ENCODE data around the gene LYPD8. TPM values are rescaled to one million over a fixed set of nuclear protein-coding genes. Genes with fewer than 3 reads are reported as not detected.

The LYPD8 gene
- total RNA-seq, 1 donor from 2014 or later: not detected

DNA sequence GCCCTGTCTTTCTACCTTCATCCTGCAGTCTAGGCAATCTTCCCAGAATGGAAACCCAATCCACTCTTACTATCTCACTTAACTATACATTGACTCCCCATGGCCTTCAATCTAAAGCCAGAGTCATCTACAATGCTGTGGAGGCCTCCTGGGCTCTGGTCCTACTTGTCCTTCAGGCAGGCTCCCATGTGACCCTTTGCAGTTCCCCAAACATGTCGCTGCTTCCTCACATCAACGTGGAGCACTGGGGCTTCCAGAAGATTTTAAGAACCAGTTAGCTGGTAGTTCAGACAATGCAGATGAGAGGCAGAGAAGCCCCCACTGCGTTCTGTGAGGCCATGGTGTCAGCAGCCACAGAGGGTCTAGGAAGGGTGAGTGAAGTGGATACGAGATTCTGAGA is 18.6 kb downstream of the LYPD8 start:
- TF ChIP-seq, protein P1, sequence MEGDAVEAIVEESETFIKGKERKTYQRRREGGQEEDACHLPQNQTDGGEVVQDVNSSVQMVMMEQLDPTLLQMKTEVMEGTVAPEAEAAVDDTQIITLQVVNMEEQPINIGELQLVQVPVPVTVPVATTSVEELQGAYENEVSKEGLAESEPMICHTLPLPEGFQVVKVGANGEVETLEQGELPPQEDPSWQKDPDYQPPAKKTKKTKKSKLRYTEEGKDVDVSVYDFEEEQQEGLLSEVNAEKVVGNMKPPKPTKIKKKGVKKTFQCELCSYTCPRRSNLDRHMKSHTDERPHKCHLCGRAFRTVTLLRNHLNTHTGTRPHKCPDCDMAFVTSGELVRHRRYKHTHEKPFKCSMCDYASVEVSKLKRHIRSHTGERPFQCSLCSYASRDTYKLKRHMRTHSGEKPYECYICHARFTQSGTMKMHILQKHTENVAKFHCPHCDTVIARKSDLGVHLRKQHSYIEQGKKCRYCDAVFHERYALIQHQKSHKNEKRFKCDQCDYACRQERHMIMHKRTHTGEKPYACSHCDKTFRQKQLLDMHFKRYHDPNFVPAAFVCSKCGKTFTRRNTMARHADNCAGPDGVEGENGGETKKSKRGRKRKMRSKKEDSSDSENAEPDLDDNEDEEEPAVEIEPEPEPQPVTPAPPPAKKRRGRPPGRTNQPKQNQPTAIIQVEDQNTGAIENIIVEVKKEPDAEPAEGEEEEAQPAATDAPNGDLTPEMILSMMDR (conservative IDR thresholded peaks at IDR 0.05; ENCODE audit: low read depth, low read length): no peak
- H3K4me3 ChIP-seq (ENCODE audit: low read depth, low read length): no peak overlapping the region
- no peak for DNase-seq (ENCODE audit: low read depth)

DNA sequence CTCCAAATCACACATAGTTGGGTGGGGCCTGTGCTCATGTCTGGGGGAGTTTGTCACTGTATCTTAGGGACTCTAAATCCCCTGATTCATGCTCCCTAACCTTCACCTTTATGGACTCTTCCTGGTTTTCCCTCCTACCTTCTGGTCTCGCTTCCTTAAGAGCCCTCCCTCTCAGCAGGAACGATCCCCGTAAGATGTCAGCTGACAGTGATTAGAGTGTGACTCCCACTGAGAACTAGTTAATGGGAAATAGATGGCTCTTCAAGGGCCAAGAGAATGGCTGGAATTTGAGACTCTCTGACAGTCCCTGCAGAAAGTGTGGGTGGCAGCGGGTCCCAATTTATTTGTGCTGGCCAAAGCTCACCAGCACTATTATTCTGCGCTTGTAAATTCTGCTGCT is 22.0 kb downstream of the LYPD8 start:
- TF ChIP-seq, protein P1 (conservative IDR thresholded peaks at IDR 0.05; ENCODE audit: low read depth, low read length): no peak
- DNase-seq (ENCODE audit: low read depth): peak; percentile 26
- no peak overlapping the region for H3K4me3 ChIP-seq (ENCODE audit: low read depth, low read length)

DNA sequence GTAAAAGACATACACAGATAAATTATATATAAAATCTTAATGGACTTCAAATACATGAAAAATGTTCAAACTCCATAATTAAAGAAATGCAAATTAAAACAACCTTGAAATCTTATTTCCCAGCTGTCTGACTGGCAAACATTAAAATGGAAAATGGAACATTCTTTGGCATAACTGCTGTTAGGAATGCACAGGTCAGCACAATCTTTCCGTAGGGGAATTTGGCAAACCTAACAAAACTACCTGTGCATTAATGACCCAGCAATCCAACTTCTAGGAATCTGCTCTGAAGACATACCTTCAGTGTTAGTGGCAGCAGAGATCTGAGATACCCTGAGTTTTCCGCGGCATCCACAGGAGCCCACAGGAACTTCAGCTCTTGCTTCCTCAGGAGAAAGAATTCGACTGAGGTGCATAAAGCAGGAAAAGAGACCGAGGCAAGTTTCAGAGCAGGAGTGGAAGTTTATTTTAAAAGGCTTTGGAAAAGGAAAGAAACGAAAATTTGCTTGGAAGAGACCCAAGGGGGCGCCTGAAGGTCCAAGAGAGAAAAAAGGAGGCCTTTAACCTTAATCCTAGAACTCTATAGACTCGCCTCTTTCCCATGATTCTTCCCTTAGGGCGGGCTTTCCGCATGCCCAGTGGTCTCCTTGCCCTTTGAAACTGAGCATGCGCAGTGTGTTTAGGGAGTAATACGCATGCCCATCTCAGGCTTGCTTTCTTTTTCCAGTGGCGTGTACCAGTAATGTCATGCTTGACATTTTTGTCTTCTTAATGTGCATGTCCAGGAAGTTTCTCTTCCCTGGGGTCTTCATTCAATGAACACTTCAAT is 24.8 kb downstream of the LYPD8 start:
- DNase-seq (ENCODE audit: low read depth): peak; percentile 23
- H3K4me3 ChIP-seq (ENCODE audit: low read depth, low read length): peak overlapping the region; percentile 68
- TF ChIP-seq, protein P1 (conservative IDR thresholded peaks at IDR 0.05; ENCODE audit: low read depth, low read length): no peak

DNA sequence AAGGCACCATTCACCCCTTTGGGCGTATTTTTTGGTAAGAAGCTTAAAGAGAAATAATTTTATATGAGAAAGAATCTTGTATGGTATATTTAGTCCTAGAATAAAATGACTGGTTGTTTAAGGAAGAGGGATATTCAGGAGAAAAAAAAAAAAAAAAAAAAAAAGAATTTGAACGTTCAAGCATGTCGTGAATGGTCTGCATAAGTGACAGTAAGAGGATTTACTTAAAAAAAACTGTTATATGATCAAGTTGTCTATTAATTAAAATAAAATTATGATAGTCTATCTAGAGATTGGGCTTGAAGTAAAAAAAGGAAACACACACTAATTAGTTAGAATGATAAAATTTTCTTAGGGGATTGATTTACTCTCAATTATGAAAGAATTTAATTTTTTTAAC is 41.3 kb downstream of the LYPD8 start:
- TF ChIP-seq, protein P1 (conservative IDR thresholded peaks at IDR 0.05; ENCODE audit: low read depth, low read length): no peak
- DNase-seq (ENCODE audit: low read depth): no peak
- H3K4me3 ChIP-seq (ENCODE audit: low read depth, low read length): no peak overlapping the region

DNA sequence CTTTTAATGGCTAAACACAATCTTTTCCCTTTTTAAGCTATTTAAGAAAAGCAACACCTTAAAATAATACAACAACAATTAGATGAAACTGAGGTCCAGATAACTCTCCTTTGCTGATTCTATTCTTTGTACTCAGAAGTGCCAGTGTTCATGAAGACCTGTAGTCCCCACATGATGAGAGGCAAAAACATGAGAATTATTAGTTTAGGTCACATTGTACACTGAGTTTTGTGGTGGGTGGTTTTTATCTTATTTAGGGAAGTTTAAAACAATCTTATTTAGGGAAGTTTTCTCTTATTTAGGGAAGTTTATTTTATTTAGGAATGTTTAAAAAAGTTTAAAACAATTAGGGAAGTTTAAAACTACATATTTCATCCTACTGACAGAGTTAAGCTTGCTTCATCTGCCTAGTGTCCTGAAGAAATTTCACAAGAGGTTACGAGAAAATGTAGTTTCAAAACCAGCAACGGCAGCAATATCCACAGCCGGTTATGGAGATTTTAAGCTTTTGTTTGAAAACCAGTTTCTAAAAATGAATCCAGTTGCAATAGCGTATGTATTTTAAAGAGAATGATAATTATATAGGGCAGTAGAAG is 45.2 kb downstream of the LYPD8 start:
- no peak overlapping the region for H3K4me3 ChIP-seq (ENCODE audit: low read depth, low read length)
- DNase-seq (ENCODE audit: low read depth): no peak
- TF ChIP-seq, protein P1 (conservative IDR thresholded peaks at IDR 0.05; ENCODE audit: low read depth, low read length): no peak

DNA sequence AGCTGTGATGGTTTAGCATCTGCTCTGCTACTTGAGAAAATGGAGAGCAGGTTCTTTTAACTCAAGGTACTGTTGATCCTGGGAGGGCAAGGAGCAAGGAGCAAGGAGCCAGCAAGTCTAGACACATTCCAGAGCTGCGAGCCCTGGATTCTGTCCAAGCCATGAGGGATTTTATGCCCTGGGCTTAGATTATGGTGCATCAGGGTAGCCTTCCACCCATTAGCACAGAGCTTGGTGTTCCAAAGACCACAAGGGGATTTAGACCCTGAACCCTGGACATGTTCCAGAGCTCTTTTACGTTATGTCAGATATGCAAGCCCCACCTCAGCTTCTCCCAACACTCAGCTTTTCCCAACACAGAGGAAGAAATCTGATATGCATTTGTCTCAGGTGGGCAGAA is 51.0 kb downstream of the LYPD8 start:
- TF ChIP-seq, protein P1 (conservative IDR thresholded peaks at IDR 0.05; ENCODE audit: low read depth, low read length): no peak
- no peak overlapping the region for H3K4me3 ChIP-seq (ENCODE audit: low read depth, low read length)
- DNase-seq (ENCODE audit: low read depth): no peak

Data from epithelial cell of proximal tubule (primary cell).